Measurements from ENCODE around the gene FERD3L.

Gene FERD3L

GRCh38 chr7:19099924-19100323 lies 45.3 kb downstream of the FERD3L start:
- in situ Hi-C loops (cut with HindIII; ENCODE audit: low sequenced_read_pairs), result no loop called here
- TF ChIP-seq CTCF (IDR thresholded peaks at IDR 0.05; ENCODE audit: low read depth, low read length), result no peak
- DNase-seq (ENCODE audit: low read depth, low spot score), result no peak
- H3K4me3 ChIP-seq (ENCODE audit: low read depth, low read length), result no peak overlapping the region

DNA sequence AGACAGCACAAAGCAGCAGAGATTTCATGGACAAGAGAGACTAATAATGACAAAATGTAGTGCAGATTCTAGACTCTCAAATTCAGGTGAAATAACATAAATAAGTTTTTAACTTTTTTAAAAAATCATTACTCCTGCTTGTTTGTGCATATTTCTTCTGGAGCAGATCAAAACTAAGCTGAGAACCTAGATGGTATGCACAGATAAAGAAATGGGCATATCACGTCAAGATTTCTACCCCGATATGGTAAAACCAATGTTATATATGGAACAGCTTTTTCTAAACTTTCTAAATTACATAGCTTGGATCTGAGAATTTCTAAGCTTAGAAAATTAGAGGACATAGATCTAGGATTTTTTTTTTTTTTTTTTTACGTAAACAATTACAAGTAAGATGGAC lies 46.0 kb downstream of the FERD3L start:
- in situ Hi-C loops (cut with HindIII; ENCODE audit: low sequenced_read_pairs), result no loop called here

GRCh38 chr7:19098510-19098909 lies 46.7 kb downstream of the FERD3L start:
- in situ Hi-C loops (cut with HindIII; ENCODE audit: low sequenced_read_pairs), result no loop called here
- no peak overlapping the region for H3K4me3 ChIP-seq (ENCODE audit: low read depth, low read length)
- DNase-seq (ENCODE audit: low read depth, low spot score), result no peak
- no peak for TF ChIP-seq CTCF (IDR thresholded peaks at IDR 0.05; ENCODE audit: low read depth, low read length)

More for the DNA sequence above, 46.0 kb downstream of the FERD3L start:
- no peak for DNase-seq (ENCODE audit: low read depth, low spot score)
- no peak overlapping the region for H3K4me3 ChIP-seq (ENCODE audit: low read depth, low read length)
- no peak for TF ChIP-seq CTCF (IDR thresholded peaks at IDR 0.05; ENCODE audit: low read depth, low read length)

- in situ Hi-C loops (cut with HindIII; ENCODE audit: low sequenced_read_pairs), result no loop called here
- H3K4me3 ChIP-seq (ENCODE audit: low read depth, low read length), result no peak overlapping the region
- no peak for TF ChIP-seq CTCF (IDR thresholded peaks at IDR 0.05; ENCODE audit: low read depth, low read length)
- no peak for DNase-seq (ENCODE audit: low read depth, low spot score)
These were observed 47.8 kb downstream of the FERD3L start for GRCh38 chr7:19097165-19098055.

GRCh38 chr7:19095353-19095860 lies 49.8 kb downstream of the FERD3L start:
- in situ Hi-C loops (cut with HindIII; ENCODE audit: low sequenced_read_pairs), result no loop called here
- no peak for DNase-seq (ENCODE audit: low read depth, low spot score)
- TF ChIP-seq CTCF (IDR thresholded peaks at IDR 0.05; ENCODE audit: low read depth, low read length), result no peak
- no peak overlapping the region for H3K4me3 ChIP-seq (ENCODE audit: low read depth, low read length)

Measured in astrocyte of the spinal cord (primary cell).